DOHH2 (cell line): Measurements from ENCODE around the gene MALL.

Source experiments
- H3F3A ChIP-seq: fragments of 200-600 bp; sonication (generic), shearing (Covaris generic); 2 replicates; pipeline ENCODE4 v1.6.0; 2016; ENCODE audit warnings: antibody characterized with exemption, mild to moderate bottlenecking; ENCODE audit not compliant: control insufficient read depth, insufficient read depth
- H3K27ac ChIP-seq: fragments of 200-600 bp; sonication (generic); 2 replicates; pipeline ENCODE4 v1.5.1; 2014; ENCODE audit warnings: low read depth, mild to moderate bottlenecking, low read length, moderate library complexity
- H3K27me3 ChIP-seq: fragments of 200-600 bp; sonication (generic); 2 replicates; pipeline ENCODE4 v1.6.1; 2014; ENCODE audit warnings: mild to moderate bottlenecking, low read length, mixed read lengths; ENCODE audit not compliant: control insufficient read depth
- H3K36me3 ChIP-seq: fragments of 200-600 bp; sonication (generic); 2 replicates; pipeline ENCODE4 v1.6.1; 2014; ENCODE audit warnings: mild to moderate bottlenecking, low read length, moderate library complexity, mixed read lengths; ENCODE audit not compliant: control insufficient read depth
- H3K4me1 ChIP-seq: fragments of 200-600 bp; sonication (generic); 2 replicates; pipeline ENCODE4 v1.6.1; 2014; ENCODE audit warnings: mild to moderate bottlenecking, low read length, mixed read lengths; ENCODE audit not compliant: control insufficient read depth
- H3K4me2 ChIP-seq: fragments of 200-600 bp; sonication (generic); 2 replicates; pipeline ENCODE4 v1.6.0; 2014; ENCODE audit warnings: mild to moderate bottlenecking, low read length, moderate library complexity
- H3K4me3 ChIP-seq: fragments of 200-600 bp; sonication (generic); 2 replicates; pipeline ENCODE4 v1.5.1; 2014; ENCODE audit warnings: mild to moderate bottlenecking, low read length, mixed read lengths
- H3K79me2 ChIP-seq: fragments of 200-600 bp; sonication (generic); 2 replicates; pipeline ENCODE4 v1.6.1; 2014; ENCODE audit warnings: mild to moderate bottlenecking, low read length, mixed read lengths; ENCODE audit not compliant: control insufficient read depth
- H3K9me2 ChIP-seq: fragments of 200-600 bp; sonication (generic); replicated peaks from 2 replicates; pipeline ENCODE4 v1.6.1; 2014; ENCODE audit warnings: mild to moderate bottlenecking, low read length, mixed read lengths; ENCODE audit not compliant: control insufficient read depth
- H3K9me3 ChIP-seq: fragments of 200-600 bp; sonication (generic); 2 replicates; pipeline ENCODE4 v1.6.1; 2014; ENCODE audit warnings: antibody characterized with exemption, low read length, mixed read lengths; ENCODE audit not compliant: control insufficient read depth, insufficient read depth
- H4K20me1 ChIP-seq: fragments of 200-600 bp; sonication (generic); 2 replicates; pipeline ENCODE4 v1.6.0; 2014; ENCODE audit warnings: low read depth, mild to moderate bottlenecking, antibody characterized with exemption, low read length, moderate library complexity; ENCODE audit not compliant: control insufficient read depth, insufficient read depth
- CTCF ChIP-seq: fragments of 200-600 bp; sonication (generic); IDR thresholded peaks from one replicate; pipeline ENCODE4 v1.5.1; 2014; ENCODE audit warnings: antibody characterized with exemption, mild to moderate bottlenecking, low read depth, low read length; ENCODE audit not compliant: poor library complexity, severe bottlenecking
- EZH2phosphoT487 ChIP-seq: fragments of 200-600 bp; sonication (generic); IDR thresholded peaks from 2 replicates; pipeline ENCODE4 v1.6.1; 2017; ENCODE audit warnings: borderline replicate concordance, mild to moderate bottlenecking, antibody characterized with exemption, low read length, moderate library complexity, mixed read lengths

Gene MALL

GRCh38 chr2:110121592-110121991 is 6.0 kb upstream of the MALL start:
- Histone ChIP-seq H3K36me3 (no peaks in the 10 kb centered on the region), H3K4me2 (no peak overlapping the region), H3K4me1 (no peaks in the 10 kb centered on the region), H3K79me2 (no peaks in the 10 kb centered on the region), H3F3A (no peaks in the 10 kb centered on the region), H3K27me3 (no peaks in the 10 kb centered on the region), H4K20me1 (no peaks in the 10 kb centered on the region), H3K9me3 (no peaks in the 10 kb centered on the region), H3K4me3 (no peak overlapping the region), H3K9me2 (no peaks in the 10 kb centered on the region), H3K27ac (no peak overlapping the region)
- TF ChIP-seq CTCF: no peak
- TF ChIP-seq EZH2phosphoT487: no peak

- no peaks in the 10 kb centered on the region for H3K4me1 ChIP-seq
- H3K27me3 ChIP-seq: no peaks in the 10 kb centered on the region
- H3K79me2 ChIP-seq: no peaks in the 10 kb centered on the region
- TF ChIP-seq CTCF (no peak), EZH2phosphoT487 (no peak)
- H3K36me3 ChIP-seq: no peaks in the 10 kb centered on the region
- no peaks in the 10 kb centered on the region for H4K20me1 ChIP-seq
- no peak overlapping the region for H3K4me2 ChIP-seq
- no peaks in the 10 kb centered on the region for H3K9me2 ChIP-seq
- no peak overlapping the region for H3K27ac ChIP-seq
- no peaks in the 10 kb centered on the region for H3F3A ChIP-seq
- no peak overlapping the region for H3K4me3 ChIP-seq
- no peaks in the 10 kb centered on the region for H3K9me3 ChIP-seq
Measured at GRCh38 chr2:110121052-110121334, 5.4 kb upstream of the MALL start.

GRCh38 chr2:110120171-110121051 is 4.8 kb upstream of the MALL start:
- TF ChIP-seq CTCF (no peak), EZH2phosphoT487 (no peak)
- Histone ChIP-seq H3K27ac (no peak overlapping the region), H3K27me3 (no peaks in the 10 kb centered on the region), H3K79me2 (no peaks in the 10 kb centered on the region), H3K4me3 (no peak overlapping the region), H3K36me3 (no peaks in the 10 kb centered on the region), H3K9me2 (no peaks in the 10 kb centered on the region), H3K4me2 (no peak overlapping the region), H3K4me1 (no peaks in the 10 kb centered on the region), H4K20me1 (no peaks in the 10 kb centered on the region), H3K9me3 (no peaks in the 10 kb centered on the region), H3F3A (no peaks in the 10 kb centered on the region)
